ENCODE measurements around the gene CLUH. TPM values are rescaled to one million over a fixed set of nuclear protein-coding genes. Genes with fewer than 3 reads are reported as not detected.

CLUH gene
- total RNA-seq, 1 experiment from 2014 or later: 175 TPM

DNA sequence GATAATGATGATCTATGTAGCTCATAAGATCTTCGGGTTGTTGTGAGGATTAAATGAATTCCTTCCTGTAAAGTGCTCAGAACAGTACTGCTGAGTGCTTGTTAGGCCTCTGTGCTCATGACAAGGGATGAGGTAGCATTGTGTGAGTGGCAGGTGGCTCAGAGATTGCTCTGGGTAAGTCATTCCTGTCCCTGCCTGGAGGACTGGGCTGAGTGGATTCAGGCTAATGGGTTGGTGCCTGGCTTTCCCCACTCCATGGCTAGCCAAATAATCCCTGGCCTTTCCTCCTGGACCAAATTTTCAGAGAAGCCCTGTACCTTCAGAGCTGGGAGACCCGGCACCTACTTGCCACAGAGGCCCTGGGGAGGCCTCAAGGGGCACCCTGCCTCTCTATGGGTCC lies 39.2 kb upstream of the CLUH start:
- Histone ChIP-seq H3K4me2 (ENCODE audit: low read length) (no peak overlapping the region), H3K4me3 (replicated peaks in 1 of 2; ENCODE audit: low read depth in 1 of 2, low read length in 2 of 2) (no peak overlapping the region), H3K9me2 (ENCODE audit: insufficient read depth) (no peaks in the 10 kb centered on the region), H3K9ac (ENCODE audit: low read length) (no peak overlapping the region), H3K27me3 (ENCODE audit: insufficient read depth, low read length) (no peaks in the 10 kb centered on the region; the same call in 1 of the 2 replicates), H3K79me2 (ENCODE audit: insufficient read depth, low read length) (no peaks in the 10 kb centered on the region), H2AFZ (ENCODE audit: low read depth, low read length, poor library complexity, severe bottlenecking) (no peak overlapping the region), H4K20me1 (ENCODE audit: insufficient read depth) (no peaks in the 10 kb centered on the region), H3K36me3 (ENCODE audit: control insufficient read depth in 1 of 2, insufficient read depth in 2 of 2, low read length in 2 of 2) (no peaks in the 10 kb centered on the region), H3K4me1 (ENCODE audit: control insufficient read depth in 1 of 2, insufficient read depth in 2 of 2, low read length in 2 of 2) (peaks cover 6 to 11% of the 10 kb centered on the region in 2 experiments), H3K27ac (ENCODE audit: low read depth, low read length) (no peak overlapping the region), H3K9me3 (ENCODE audit: control insufficient read depth in 1 of 2, insufficient read depth in 1 of 2, low read depth in 1 of 2, low read length in 2 of 2) (no peaks in the 10 kb centered on the region)
- no TSS peak for BruUV-seq (replicated peaks)
- ChIA-PET RAD21 (ENCODE audit: low non-redundant PET in 1 of 2, low total read pairs in 2 of 2, uncharacterized antibody in 2 of 2, unreplicated experiment in 2 of 2) (no interaction called here), CTCF (no interaction called here), POLR2A (no interaction called here)
- intact Hi-C loops (cut with micrococcal nuclease): no loop called here
- DNase-seq (ENCODE audit: low read depth, low spot score) (no peak), ATAC-seq (no peak)
- no peak for TF ChIP-seq ZFX (IDR thresholded peaks at IDR 0.05)
- no peak for TF ChIP-seq SP1 (IDR thresholded peaks at IDR 0.05; ENCODE audit: low read depth)
- no peak for TF ChIP-seq EGR1 (IDR thresholded peaks at IDR 0.05; ENCODE audit: low read depth)
- no peak for TF ChIP-seq ZBTB33 (IDR thresholded peaks at IDR 0.05; ENCODE audit: extremely low read depth, insufficient replicate concordance, low read length)
- no peak for TF ChIP-seq EZH2phosphoT487 (IDR thresholded peaks at IDR 0.05; ENCODE audit: borderline replicate concordance)
- no peak for TF ChIP-seq CEBPB (IDR thresholded peaks at IDR 0.05; ENCODE audit: low read depth)

GRCh38 chr17:2749784-2750181 lies 38.2 kb upstream of the CLUH start:
- no peaks in the 10 kb centered on the region for H3K36me3 ChIP-seq (ENCODE audit: control insufficient read depth in 1 of 2, insufficient read depth in 2 of 2, low read length in 2 of 2)
- POLR2A ChIA-PET: no interaction called here
- H3K79me2 ChIP-seq (ENCODE audit: insufficient read depth, low read length): no peaks in the 10 kb centered on the region
- intact Hi-C loops (cut with micrococcal nuclease): no loop called here
- peaks cover 5 to 6% of the 10 kb centered on the region in 2 experiments for H3K4me1 ChIP-seq (ENCODE audit: control insufficient read depth in 1 of 2, insufficient read depth in 2 of 2, low read length in 2 of 2)
- peak overlapping the region; percentile 47 for H3K4me2 ChIP-seq (ENCODE audit: low read length)
- H3K9me3 ChIP-seq (ENCODE audit: control insufficient read depth in 1 of 2, insufficient read depth in 1 of 2, low read depth in 1 of 2, low read length in 2 of 2): no peaks in the 10 kb centered on the region
- no peaks in the 10 kb centered on the region; the same call in 1 of the 2 replicates for H3K27me3 ChIP-seq (ENCODE audit: insufficient read depth, low read length)
- H3K4me3 ChIP-seq (replicated peaks in 1 of 2; ENCODE audit: low read depth in 1 of 2, low read length in 2 of 2): no peak overlapping the region
- no TSS peak for BruUV-seq (replicated peaks)
- H2AFZ ChIP-seq (ENCODE audit: low read depth, low read length, poor library complexity, severe bottlenecking): no peak overlapping the region
- ATAC-seq (peak; percentile 98), DNase-seq (ENCODE audit: low read depth, low spot score) (peak; percentile 38)
- no peaks in the 10 kb centered on the region for H4K20me1 ChIP-seq (ENCODE audit: insufficient read depth)
- RAD21 ChIA-PET (ENCODE audit: low non-redundant PET in 1 of 2, low total read pairs in 2 of 2, uncharacterized antibody in 2 of 2, unreplicated experiment in 2 of 2): no interaction called here
- no peak overlapping the region for H3K27ac ChIP-seq (ENCODE audit: low read depth, low read length)
- H3K9me2 ChIP-seq (ENCODE audit: insufficient read depth): no peaks in the 10 kb centered on the region
- CTCF ChIA-PET: no interaction called here
- H3K9ac ChIP-seq (ENCODE audit: low read length): no peak overlapping the region
- TF ChIP-seq SRF (IDR thresholded peaks at IDR 0.05; ENCODE audit: low read depth) (no peak), POLR2A (IDR thresholded peaks at IDR 0.05; ENCODE audit: borderline replicate concordance, extremely low read depth, insufficient read depth, insufficient read length) (no peak), RAD21 (IDR thresholded peaks at IDR 0.05; ENCODE audit: low read depth) (no peak), JUND (IDR thresholded peaks at IDR 0.05) (no peak), ELF1 (IDR thresholded peaks at IDR 0.05; ENCODE audit: borderline replicate concordance, low read depth) (no peak), SIN3A (IDR thresholded peaks at IDR 0.05; ENCODE audit: low read depth) (peak; percentile 74), MAX (IDR thresholded peaks at IDR 0.05) (peak; percentile 74), POLR2AphosphoS5 (IDR thresholded peaks at IDR 0.05; ENCODE audit: low read depth, low read length) (no peak), ZBTB33 (IDR thresholded peaks at IDR 0.05; ENCODE audit: extremely low read depth, insufficient replicate concordance, low read length) (no peak), EGR1 (IDR thresholded peaks at IDR 0.05; ENCODE audit: low read depth) (no peak)
- TF ChIP-seq, protein P1, sequence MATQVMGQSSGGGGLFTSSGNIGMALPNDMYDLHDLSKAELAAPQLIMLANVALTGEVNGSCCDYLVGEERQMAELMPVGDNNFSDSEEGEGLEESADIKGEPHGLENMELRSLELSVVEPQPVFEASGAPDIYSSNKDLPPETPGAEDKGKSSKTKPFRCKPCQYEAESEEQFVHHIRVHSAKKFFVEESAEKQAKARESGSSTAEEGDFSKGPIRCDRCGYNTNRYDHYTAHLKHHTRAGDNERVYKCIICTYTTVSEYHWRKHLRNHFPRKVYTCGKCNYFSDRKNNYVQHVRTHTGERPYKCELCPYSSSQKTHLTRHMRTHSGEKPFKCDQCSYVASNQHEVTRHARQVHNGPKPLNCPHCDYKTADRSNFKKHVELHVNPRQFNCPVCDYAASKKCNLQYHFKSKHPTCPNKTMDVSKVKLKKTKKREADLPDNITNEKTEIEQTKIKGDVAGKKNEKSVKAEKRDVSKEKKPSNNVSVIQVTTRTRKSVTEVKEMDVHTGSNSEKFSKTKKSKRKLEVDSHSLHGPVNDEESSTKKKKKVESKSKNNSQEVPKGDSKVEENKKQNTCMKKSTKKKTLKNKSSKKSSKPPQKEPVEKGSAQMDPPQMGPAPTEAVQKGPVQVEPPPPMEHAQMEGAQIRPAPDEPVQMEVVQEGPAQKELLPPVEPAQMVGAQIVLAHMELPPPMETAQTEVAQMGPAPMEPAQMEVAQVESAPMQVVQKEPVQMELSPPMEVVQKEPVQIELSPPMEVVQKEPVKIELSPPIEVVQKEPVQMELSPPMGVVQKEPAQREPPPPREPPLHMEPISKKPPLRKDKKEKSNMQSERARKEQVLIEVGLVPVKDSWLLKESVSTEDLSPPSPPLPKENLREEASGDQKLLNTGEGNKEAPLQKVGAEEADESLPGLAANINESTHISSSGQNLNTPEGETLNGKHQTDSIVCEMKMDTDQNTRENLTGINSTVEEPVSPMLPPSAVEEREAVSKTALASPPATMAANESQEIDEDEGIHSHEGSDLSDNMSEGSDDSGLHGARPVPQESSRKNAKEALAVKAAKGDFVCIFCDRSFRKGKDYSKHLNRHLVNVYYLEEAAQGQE (IDR thresholded peaks at IDR 0.05; ENCODE audit: low read depth): peak; percentile 97

Data from HCT116 (cell line).